ENCODE data around the gene ZNF182.
"Not testable (repeated sequence)": the region's sequence is repeated elsewhere in the genome, so short reads cannot be mapped to it uniquely, and the experiment has no call there.

Gene ZNF182

DNA sequence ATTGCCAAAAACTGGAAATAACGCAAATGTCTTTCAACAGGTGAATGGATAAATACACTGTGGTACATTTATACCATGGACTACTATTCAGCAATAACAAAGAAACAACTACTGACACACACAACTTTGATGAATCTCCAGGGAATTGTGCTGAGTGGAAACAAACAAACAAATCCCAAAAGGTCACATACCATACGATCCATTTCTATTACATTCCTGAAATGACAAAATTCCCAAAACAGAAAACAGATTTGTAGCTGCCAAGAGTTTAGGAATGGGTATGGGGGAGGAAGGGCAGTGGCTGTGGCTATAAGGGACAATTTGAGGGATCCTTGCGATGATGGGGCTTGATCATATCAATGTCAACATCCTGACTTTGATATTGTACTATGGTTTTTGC is 2.5 kb downstream of the ZNF182 start:
- DNase-seq (ENCODE audit: low read depth) = no peak

DNA sequence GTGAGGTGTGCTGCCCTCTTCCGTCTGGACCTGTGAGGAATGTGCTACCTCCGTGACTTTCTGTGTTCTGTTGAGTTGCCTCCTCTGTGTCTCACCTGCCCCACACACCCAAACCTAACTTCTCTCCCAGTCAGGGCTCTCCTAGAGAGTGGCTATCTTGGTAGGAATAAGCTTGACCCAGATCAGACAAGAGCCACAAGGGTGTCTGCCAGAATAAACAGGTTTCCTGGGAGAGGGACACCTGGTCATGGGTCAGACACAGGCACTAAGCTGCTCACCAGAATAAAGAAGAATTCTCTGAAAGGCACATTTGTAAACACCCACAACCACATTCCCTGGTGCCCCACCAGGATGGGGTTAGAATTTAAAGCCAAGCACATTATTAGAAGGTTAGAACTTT is 11.1 kb downstream of the ZNF182 start:
- no peak for DNase-seq (ENCODE audit: low read depth)

DNA sequence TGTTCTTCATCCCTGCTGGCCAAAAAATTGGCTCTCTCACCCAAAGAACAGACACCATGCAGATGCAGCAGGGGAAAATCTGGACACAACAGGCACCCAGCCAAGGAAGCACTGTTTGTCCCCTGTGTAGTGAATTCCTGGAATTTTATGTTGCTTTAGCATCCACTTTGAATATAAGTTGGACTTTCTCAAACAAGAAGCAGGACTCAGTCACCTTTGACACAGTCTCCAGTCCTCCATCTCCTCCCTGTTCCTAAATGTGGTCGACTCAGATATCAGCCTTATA is 11.8 kb downstream of the ZNF182 start:
- peak; percentile 16 for DNase-seq (ENCODE audit: low read depth)

DNA sequence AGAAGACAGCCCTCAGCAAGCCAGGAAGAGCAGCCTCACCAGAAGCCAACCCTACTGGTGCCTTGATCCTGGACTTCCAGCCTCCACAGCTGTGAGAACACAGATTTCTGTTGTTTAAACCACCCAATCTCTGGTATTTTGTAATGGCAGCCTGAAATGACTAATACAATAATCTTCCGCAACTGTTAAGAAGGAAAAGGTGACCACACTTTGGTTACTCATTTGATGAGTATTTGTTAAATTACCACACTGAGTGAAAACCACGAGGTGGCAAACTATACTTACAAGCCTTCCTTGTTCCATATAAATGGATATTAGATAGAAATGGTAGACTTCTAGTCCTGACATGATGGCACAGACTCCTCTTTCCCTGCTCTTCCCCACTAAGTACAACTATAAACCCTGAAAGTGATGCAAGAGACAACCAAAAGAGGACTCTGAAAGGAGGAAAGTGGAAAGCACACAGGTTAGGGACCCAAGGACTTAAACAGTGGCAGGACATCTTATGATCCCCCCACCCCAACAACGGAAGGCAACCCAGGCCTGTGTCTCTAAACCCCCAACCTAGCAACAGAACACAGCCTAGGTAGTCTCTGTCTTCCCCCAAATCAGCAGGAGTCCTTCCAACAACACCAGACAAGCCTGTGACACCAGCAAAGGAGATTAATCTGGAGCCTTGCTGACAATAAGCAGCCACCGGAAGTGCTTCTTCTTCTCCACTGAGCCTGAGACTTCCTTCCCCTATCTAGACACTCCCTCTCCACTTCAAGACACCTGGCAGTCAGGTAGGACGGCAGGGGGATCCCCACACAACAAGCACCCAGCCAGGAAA is 12.3 kb downstream of the ZNF182 start:
- peak; percentile 34 for DNase-seq (ENCODE audit: low read depth)

DNA sequence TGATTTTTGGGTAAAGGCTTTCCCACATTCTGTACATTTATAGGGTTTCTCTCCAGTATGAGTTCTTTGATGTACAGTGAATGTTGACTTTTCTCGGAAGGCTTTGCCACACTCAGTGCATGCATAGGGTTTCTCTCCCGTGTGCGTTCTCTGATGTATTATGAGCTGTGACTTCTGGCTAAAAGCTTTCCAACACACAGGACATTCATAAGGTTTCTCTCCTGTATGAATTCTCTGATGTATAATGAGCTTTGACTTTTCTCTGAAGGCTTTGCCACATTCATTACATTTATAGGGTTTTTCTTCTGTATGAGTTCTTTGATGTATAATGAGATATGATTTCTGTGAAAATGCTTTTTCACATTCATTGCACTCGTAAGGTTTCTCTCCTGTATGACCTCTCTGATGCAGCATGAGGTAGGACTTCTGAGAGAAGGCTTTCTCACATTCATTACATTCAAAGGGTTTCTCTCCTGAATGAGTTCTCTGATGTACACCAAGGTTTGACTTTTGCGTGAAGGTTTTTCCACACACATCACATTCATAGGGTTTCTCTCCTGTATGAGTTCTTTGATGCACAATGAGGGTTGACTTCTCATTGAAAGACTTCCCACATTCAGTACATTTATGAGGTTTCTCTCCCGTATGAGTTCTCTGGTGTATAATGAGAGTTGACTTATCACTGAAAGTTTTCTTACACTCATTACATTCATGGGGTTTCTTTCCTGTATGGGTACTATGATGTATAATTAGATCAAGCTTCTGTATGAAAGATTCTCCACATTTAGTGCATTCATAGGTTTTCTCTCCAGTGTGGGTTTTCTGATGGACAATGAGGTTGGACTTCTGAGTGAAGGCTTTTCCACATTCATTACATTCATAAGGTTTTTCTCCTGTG is 27.3 kb downstream of the ZNF182 start:
- no peak for DNase-seq (ENCODE audit: low read depth)

DNA sequence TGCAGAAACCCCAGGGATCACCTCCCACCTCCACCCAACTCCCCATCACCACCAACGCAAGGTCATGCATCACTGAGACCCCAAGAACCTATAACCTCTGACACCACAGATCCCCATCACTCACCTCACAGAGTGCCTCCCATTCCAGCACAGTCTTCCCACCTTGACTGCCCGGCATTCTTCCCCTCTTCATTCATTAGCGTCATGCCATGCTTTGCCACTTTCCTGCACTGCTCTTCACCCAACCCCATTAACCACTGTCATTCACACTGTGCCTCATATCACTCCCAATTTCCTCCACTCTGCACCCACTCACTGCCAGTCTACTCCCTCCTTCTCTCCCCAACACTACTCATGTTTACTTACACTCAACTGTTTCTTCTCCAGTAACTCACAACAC is 30.6 kb downstream of the ZNF182 start:
- no peak for DNase-seq (ENCODE audit: low read depth)

DNA sequence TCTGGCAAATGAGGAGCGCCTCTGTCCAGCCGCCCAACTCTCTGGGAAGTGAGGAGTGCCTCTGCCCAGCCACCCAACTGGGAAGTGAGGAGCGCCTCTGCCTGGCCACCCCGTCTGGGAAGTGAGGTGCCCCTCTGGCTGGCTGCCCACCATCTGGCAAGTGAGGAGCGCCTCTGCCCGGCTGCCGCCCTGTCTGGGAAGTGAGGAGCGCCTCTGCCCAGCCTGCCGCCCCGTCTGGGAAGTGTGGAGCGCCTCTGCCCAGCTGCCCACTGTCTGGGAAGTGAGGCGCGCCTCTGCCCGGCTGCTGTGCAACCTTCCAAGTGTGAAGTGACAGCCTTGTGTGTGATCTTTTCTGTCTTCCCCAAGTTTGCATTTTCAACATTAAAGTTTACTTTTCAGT is 38.3 kb downstream of the ZNF182 start:
- not testable (repeated sequence) for DNase-seq (ENCODE audit: low read depth)

DNA sequence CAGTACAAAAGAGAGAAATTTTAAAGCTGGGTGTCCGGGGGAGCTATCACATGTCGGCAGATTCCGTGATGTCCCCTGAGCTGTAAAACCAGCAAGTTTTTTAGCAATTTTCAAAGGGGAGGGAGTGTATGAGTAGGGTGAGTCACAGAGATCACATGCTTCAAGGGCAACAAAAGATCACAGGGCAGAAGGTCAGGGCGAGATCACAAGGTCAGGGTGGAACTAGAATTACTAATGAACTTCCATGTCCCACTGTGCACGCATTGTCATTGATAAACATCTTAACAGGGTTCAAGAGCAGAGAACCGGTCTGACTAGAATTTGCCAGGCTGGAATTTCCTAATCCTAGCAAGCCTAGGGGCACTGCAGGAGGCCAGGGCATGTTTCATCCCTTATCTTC is 42.0 kb downstream of the ZNF182 start:
- not testable (repeated sequence) for DNase-seq (ENCODE audit: low read depth)

DNA sequence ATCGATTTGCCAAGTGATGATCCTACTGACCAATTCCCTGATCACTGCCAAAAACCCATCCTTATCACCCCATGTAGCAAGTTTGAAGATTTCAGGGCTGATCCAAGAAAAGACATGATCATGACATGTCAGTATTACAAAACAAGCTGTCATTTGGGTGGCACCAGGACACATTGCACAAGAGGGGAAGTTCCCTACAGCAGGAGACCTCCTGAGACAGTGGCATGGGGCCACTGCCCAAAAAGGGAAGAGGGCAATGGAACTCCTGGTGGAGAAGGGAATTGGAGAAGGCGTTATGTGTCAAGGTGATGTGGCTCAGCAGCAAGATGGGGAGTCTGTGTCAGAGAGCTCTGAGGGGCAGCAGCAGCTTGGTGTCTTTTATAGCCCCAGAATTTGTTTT is 43.4 kb downstream of the ZNF182 start:
- DNase-seq (ENCODE audit: low read depth) = no peak

DNA sequence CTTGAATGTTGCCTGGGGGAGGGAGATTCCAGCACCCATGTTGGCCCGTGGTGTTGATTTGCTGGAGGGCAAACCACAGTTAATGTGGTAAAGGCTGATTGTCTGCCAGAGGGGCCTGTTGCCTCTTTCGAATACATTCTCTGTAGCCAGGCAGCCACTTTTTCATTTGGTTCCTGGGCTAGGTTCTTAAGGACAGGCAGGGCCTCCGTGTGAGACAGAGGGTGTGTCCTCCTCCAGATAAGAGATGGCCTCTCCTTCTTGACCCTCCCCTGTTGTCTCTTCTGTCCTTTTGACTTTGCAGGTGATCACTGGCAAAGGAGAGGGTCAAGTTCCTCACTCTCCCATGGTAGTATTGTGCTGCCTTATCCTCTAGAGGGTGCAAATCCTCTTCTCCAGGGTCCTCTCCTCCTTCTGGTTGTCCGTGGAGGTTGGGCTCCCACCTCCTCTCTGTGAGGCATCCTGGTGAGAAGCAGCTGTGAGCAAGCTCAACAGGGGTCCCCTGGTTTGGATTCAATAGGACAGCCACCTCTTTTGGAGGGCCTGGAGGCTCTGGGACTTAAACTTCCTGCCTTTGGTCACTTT is 44.9 kb downstream of the ZNF182 start:
- DNase-seq (ENCODE audit: low read depth) = peak; percentile 3

DNA sequence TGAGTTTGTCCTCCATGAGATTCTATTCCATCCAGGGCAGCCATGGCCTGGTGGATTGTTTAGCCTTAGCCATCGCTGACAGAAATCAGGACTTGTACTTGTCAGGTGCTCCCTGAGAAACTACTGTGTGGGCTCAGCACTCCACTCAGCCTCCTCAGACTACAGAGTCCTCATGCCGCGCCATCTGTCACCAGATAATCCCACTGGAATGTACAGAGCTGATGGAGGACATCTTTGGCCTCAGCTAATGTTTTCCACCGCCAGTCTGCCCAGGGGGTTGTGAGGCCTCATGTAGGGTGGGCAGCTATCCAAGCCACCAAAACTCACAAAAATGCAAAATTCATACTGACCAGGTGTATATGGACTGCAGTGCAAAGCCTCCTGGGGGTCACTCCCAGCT is 45.6 kb downstream of the ZNF182 start:
- DNase-seq (ENCODE audit: low read depth) = not testable (repeated sequence)

DNA sequence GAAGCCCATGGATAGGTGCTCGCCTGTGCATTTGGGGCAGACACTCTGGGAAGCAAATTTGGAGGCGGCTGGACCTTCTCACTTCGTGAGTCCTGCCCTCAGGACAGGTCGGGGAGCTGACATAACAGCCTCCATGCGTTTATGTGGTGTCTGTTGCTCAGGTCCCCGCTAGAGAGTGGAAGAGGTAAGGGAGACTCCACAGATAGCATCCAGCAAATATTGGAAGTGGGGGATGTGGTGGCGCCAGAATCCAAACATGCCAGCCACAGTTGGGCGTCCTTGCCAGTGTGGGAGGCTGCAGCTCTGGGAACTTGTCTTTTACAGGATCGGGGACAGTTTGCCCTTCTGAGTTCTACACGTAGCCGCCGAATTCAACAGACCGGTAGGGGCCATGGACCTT is 47.8 kb downstream of the ZNF182 start:
- DNase-seq (ENCODE audit: low read depth) = no peak

DNA sequence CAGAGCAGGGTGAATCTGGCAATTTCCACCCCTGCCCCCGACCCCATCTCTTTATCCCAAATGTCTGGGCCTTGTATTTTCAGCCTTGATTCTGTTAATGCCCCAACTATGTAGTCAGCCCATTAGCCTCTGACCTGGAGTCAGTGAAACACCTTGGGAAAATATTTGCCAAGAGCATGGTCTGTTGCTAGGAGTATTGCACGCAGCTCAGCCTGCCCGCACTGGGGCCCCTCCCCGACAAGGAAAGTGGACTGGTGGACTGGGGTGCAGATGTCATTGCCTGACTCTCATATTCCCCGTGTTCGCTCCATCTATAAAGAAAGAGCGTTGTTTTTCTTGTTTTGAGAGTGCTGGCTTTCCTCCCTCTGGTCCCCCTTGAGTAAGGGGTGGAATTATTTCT is 48.5 kb downstream of the ZNF182 start:
- DNase-seq (ENCODE audit: low read depth) = not testable (repeated sequence)

DNA sequence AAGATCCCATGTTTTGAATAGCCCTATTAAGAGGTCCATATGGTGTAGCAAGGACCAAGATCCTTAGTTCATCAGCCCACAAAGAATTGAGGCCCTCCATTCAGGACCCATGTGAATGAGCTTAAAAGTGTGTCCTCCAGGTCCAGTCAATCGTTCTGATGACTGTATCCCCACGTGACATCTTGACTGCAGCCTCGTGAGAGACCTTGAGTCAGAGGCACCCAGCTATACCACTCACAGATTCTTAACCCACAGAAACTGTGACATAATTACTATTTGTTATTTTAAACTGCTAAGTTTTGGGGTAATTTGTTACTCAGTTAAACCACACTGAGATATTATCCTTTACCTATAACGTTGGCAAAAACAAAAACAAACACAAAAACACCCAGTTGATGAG is 62.4 kb downstream of the ZNF182 start:
- DNase-seq (ENCODE audit: low read depth) = no peak

DNA sequence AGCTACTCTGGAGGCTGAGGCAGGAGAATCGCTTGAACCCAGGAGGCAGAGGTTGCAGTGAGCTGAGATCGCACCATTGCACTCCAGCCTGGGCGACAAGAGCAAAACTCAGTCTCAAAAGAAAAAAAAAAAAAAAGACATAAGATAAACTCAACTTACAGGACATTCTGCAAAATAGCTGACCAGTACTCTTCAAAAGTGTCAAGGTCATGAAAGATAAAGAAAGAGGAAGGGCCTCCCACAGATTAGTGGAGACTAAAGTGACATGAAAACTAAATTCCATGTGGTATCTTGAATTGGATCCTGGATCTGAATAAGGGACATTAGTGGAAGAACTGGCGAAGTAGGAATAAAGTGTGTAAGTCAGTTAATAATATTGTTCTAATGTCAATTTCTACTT is 63.3 kb downstream of the ZNF182 start:
- DNase-seq (ENCODE audit: low read depth) = no peak

DNA sequence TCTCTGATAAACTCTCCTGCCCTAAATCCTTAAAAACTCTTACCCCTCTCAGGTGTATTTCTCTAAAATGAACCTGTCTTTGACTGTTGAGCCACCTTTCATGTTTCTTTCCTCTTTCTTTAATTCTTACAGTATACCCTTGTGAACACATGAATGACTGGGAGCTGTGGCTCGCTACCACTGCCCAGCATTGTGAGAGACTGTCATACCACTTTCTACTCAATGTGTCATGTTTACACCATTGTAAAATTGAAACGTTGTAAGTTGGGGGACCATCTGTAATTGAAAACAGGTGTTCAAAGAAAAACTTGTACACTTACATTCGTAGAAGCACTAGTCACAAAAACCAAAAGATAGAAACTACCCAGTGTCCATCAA is 66.9 kb downstream of the ZNF182 start:
- DNase-seq (ENCODE audit: low read depth) = no peak

DNA sequence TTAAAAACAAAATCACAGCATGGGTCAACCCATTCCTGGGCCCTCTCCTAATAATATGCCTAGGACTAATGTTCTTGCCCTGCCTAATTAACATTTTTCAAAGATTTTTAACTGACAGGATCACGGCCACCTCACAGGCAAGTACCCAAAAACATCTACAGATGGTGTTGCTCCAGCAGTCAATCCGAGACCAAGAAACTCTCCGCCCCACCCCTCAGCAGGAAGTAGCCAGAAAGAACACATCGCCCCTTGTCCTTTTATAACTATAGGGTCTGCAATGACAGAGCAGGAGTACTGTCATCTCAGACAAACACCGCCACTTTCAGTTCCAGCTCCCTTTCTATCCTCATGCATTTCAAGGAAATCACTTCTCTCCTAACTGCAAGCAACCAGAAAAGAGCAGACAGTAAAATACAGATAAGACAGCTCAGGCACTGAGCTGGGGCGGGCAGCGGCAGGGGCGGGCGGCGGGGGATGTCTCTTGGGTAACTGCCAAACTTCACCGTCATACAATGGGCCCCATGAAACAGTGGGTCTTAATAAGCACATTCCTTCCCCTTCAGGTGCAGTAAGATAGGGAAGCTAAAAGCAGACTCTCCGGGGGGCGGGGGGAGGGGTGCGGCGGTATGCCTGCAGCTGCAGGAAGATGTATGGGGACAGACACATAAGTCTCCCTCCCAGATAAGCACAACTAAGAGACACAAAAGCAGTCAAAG is 67.4 kb downstream of the ZNF182 start:
- DNase-seq (ENCODE audit: low read depth) = no peak

DNA sequence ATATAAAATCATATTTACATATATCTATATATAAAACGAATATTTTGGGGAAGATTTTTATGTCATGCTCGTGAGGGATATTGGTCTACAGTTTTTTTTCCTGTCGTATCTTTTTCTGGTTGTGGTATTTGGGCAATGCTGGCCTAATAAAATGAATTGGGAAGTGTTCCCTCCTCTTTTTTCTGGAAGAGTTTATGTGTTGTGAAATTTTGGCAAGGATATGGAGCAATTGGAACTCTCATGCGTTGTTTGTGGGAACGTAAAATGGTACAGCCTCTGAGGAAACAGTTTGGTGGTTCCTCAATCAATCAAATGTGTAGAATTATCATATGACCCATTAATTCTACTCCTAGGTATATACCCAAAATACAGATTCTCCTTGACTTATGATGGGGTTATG is 69.8 kb downstream of the ZNF182 start:
- DNase-seq (ENCODE audit: low read depth) = no peak

DNA sequence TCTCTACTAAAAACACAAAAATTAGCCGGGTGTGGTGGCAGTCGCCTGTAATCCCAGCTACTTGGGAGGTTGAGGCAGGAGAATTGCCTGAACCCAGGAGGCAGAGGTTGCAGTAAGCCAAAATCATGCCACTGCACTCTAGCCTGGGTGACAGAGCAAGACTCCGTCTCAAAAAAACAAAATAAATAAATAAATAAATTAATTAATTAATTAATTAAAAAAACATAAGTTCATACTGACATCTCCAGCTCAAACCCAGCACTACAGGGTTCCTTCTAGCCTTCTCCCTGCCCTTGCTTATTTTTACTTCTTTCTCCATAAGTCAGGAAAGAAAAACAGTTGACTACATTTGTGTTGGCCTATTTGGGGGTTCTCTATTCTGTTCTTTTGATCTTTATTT is 71.8 kb downstream of the ZNF182 start:
- DNase-seq (ENCODE audit: low read depth) = not testable (repeated sequence)

DNA sequence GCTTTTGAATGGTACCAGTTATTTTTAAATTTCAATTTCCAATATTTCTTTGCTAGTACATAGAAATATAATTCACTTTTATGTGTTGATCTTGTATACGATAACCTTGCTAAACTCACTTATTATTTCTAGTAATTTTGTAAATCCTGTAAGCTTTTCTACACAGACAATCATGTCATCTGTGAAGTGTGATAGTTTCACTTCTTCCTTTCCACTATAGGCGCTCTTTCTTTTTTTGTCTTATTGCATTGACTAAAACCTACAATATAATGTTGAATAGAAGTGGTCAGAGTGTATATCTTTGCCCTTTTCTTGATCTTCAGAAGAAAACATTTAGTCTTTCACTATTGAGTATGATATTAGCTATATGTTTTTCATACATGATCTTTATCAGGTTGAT is 76.6 kb downstream of the ZNF182 start:
- no peak for DNase-seq (ENCODE audit: low read depth)
